K562 (cell line): ENCODE measurements around the gene ZC3HAV1L. TPM values are rescaled to one million over a fixed set of nuclear protein-coding genes. Genes with fewer than 3 reads are reported as not detected.

Source experiments
- CCAR2 ChIP-seq: fragments of 200-400 bp; formaldehyde crosslinking; IDR thresholded peaks from 2 replicates; pipeline ENCODE4 v1.6.1; 2017; ENCODE audit warnings: mild to moderate bottlenecking, low read depth, low read length
- CTCF ChIP-seq, 3 experiments: IDR thresholded peaks in 2 of 3; conservative IDR thresholded peaks in 1 of 3; 2 replicates each; pipeline ENCODE4 v1.5.1; 2011 to 2012; ENCODE audit warnings: low read length in 3 of 3, mild to moderate bottlenecking in 3 of 3, control low read depth in 2 of 3, improper control_type of control experiment in 1 of 3, inconsistent platforms in 1 of 3, low read depth in 1 of 3, mixed read lengths in 1 of 3, moderate library complexity in 1 of 3; ENCODE audit not compliant: insufficient read depth in 2 of 3
- ETV5 ChIP-seq: sonication (generic); formaldehyde crosslinking; IDR thresholded peaks from 2 replicates; pipeline ENCODE4 v1.4.0; 2020; ENCODE audit warnings: low read depth, mild to moderate bottlenecking, missing genetic modification reagents
- FOXK1 ChIP-seq: sonication (generic); formaldehyde crosslinking; IDR thresholded peaks from 2 replicates; pipeline ENCODE4 v1.8.0; 2022; ENCODE audit warnings: missing genetic modification reagents, mild to moderate bottlenecking, borderline replicate concordance
- FOXK2 ChIP-seq, 2 experiments: fragments of 450-650 bp; IDR thresholded peaks in 1 of 2; conservative IDR thresholded peaks in 1 of 2; 2 replicates each; pipeline ENCODE4 v1.6.1; 2016; ENCODE audit warnings: low read depth in 2 of 2, mild to moderate bottlenecking in 1 of 2
- FOXP1 ChIP-seq: sonication (generic); formaldehyde crosslinking; IDR thresholded peaks from 2 replicates; pipeline ENCODE4 v1.8.0; 2022; ENCODE audit warnings: mild to moderate bottlenecking, missing genetic modification reagents
- MCM7 ChIP-seq, 2 experiments: fragments of 450-650 bp; IDR thresholded peaks; 2 replicates each; pipeline ENCODE4 v1.6.1; 2016 to 2018
- MYNN ChIP-seq, 2 experiments: sonication (generic); formaldehyde crosslinking in 1 of 2; IDR thresholded peaks; 2 replicates each; pipeline versions ENCODE4 v1.5.0 to v1.6.1; 2016 to 2020; ENCODE audit warnings: antibody characterized with exemption in 1 of 2, missing genetic modification reagents in 1 of 2
- PCBP1 ChIP-seq: fragments of 200-400 bp; formaldehyde crosslinking; IDR thresholded peaks from 2 replicates; pipeline ENCODE4 v1.6.1; 2018; ENCODE audit warnings: mild to moderate bottlenecking, low read depth, low read length; ENCODE audit not compliant: poor library complexity, severe bottlenecking
- RAD21 ChIP-seq, 2 experiments: fragments of 250-450 bp in 1 of 2; fragments of 450-650 bp in 1 of 2; sonication (Bioruptor Pico) in 1 of 2; formaldehyde crosslinking in 1 of 2; IDR thresholded peaks in 1 of 2; conservative IDR thresholded peaks in 1 of 2; 2 replicates each; pipeline versions ENCODE4 v1.4.0 to v1.8.0; 2020 to 2022; ENCODE audit warnings: mild to moderate bottlenecking in 2 of 2, moderate library complexity in 1 of 2
- RBM14 ChIP-seq: fragments of 200-400 bp; formaldehyde crosslinking; IDR thresholded peaks from 2 replicates; pipeline ENCODE4 v1.6.1; 2018; ENCODE audit warnings: low read depth, mild to moderate bottlenecking, low read length, moderate library complexity, borderline replicate concordance; ENCODE audit not compliant: insufficient read depth
- RCOR1 ChIP-seq, 2 experiments: IDR thresholded peaks; 2 replicates each; pipeline ENCODE4 v1.6.1; 2012; ENCODE audit warnings: low read depth in 2 of 2, low read length in 2 of 2, borderline replicate concordance in 1 of 2, improper control_type of control experiment in 1 of 2
- TEAD4 ChIP-seq, 2 experiments: sonication (generic) in 1 of 2; formaldehyde crosslinking in 1 of 2; IDR thresholded peaks; 2 replicates each; pipeline versions ENCODE4 v1.6.1 to v1.8.0; 2012 to 2022; ENCODE audit warnings: borderline replicate concordance in 1 of 2, inconsistent platforms in 1 of 2, low read length in 1 of 2, mild to moderate bottlenecking in 1 of 2, missing genetic modification reagents in 1 of 2
- TRIM25 ChIP-seq: fragments of 450-650 bp; IDR thresholded peaks from 2 replicates; pipeline ENCODE4 v1.7.0; 2016; ENCODE audit warnings: borderline replicate concordance
- YY1 ChIP-seq, 3 experiments: IDR thresholded peaks; 2 replicates each; pipeline ENCODE4 v1.6.1; 2011; ENCODE audit warnings: low read length in 2 of 3, mild to moderate bottlenecking in 2 of 3, moderate library complexity in 2 of 3, borderline replicate concordance in 1 of 3, control low read depth in 1 of 3, low read depth in 1 of 3; ENCODE audit not compliant: insufficient read depth in 3 of 3, insufficient replicate concordance in 2 of 3, control insufficient read depth in 1 of 3, insufficient read length in 1 of 3; ENCODE audit errors: extremely low read depth in 1 of 3
- ZNF12 ChIP-seq: sonication (generic); formaldehyde crosslinking; IDR thresholded peaks from 2 replicates; pipeline ENCODE4 v1.4.0; 2020; ENCODE audit warnings: mild to moderate bottlenecking, missing genetic modification reagents
- ZNF197 ChIP-seq: fragments of 200-800 bp; sonication (Bioruptor generic); IDR thresholded peaks from 2 replicates; pipeline ENCODE4 v1.6.1; 2016; ENCODE audit warnings: low read depth, missing genetic modification characterization, missing compliant biosample characterization
- ZNF263 ChIP-seq: sonication (generic); formaldehyde crosslinking; IDR thresholded peaks from 2 replicates; pipeline ENCODE4 v1.8.0; 2022; ENCODE audit warnings: mild to moderate bottlenecking, missing genetic modification reagents, borderline replicate concordance
- ZNF354B ChIP-seq: fragments of 250-450 bp; sonication (Bioruptor Pico); IDR thresholded peaks from 2 replicates; pipeline ENCODE4 v1.4.0; 2020
- polyA plus RNA-seq, 8 experiments: library from polyadenylated mRNA; depleted of rRNA in 4 of 8; stranded (reverse) in 5 of 8; unstranded in 3 of 8; fragments of >200 nt; fragmentation: Nextera tagmentation in 2 of 8; fragmentation: Illumina TruSeq in 1 of 8; extraction: Ambion mirVana in 2 of 8; extraction: Trizol in 1 of 8; gene quantifications; 2 replicates each; pipeline versions ENCODE4 v1.2.1 to v1.2.3, GENCODE V29; 2011 to 2014; ENCODE audit warnings: inconsistent platforms in 1 of 8, missing spikeins in 1 of 8
- total RNA-seq, 7 experiments: library from RNA; depleted of rRNA in 6 of 7; stranded (reverse); fragments of >200 nt in 6 of 7; fragmentation: Illumina TruSeq in 2 of 7; extraction: Trizol in 2 of 7; gene quantifications; 2 replicates each; pipeline versions ENCODE4 v1.2.1 to v1.2.3, GENCODE V29; 2011 to 2021; ENCODE audit warnings: low replicate concordance in 1 of 7
- TF ChIP-seq, protein P1 (sequence below), 2 experiments: fragments of 200-800 bp in 1 of 2; sonication (Bioruptor generic) in 1 of 2; sonication (generic) in 1 of 2; formaldehyde crosslinking in 1 of 2; IDR thresholded peaks in 1 of 2; conservative IDR thresholded peaks in 1 of 2; 2 replicates each; pipeline versions ENCODE4 v1.5.0 to v1.6.1; 2016 to 2020; ENCODE audit warnings: missing compliant biosample characterization in 1 of 2, missing genetic modification characterization in 1 of 2, missing genetic modification reagents in 1 of 2

ZC3HAV1L gene
- total and polyA plus RNA-seq, 9 of the 15 experiments (the other 6 are each of a cell fraction or from before 2014, with no cell fraction given), result not detected

- TF ChIP-seq CTCF (IDR thresholded peaks at IDR 0.05 in 2 of 3, conservative IDR thresholded peaks at IDR 0.05 in 1 of 3; ENCODE audit: insufficient read depth in 2 of 3, low read depth in 1 of 3, low read length in 3 of 3), result peak; percentile 88 to 97 (median 91)
- no peak for TF ChIP-seq ZNF12 (CRISPR knock-in tag)
- TF ChIP-seq ZNF197 (CRISPR knock-in tag), result 0 out of 2 replicates have a peak, but pooled peaks have one; percentile 58
- no peak; the same call in 1 of the 2 replicates for TF ChIP-seq ZNF263
- TF ChIP-seq MYNN (IDR thresholded peaks at IDR 0.05), result 0 out of 2 replicates have a peak, but pooled peaks have one; percentile 27
- no peak for TF ChIP-seq MYNN (CRISPR knock-in tag; IDR thresholded peaks at IDR 0.05)
- TF ChIP-seq FOXP1, result 0 out of 2 replicates have a peak, but pooled peaks have one; percentile 35
- TF ChIP-seq CCAR2, result no peak
- peak in 1 of 2 experiments; percentile 84; a peak in 2 of 4 replicates for TF ChIP-seq RCOR1 (IDR thresholded peaks at IDR 0.05; ENCODE audit: borderline replicate concordance in 1 of 2, low read depth in 2 of 2, low read length in 2 of 2)
- no peak for TF ChIP-seq TEAD4 (IDR thresholded peaks at IDR 0.05; ENCODE audit: low read length)
- TF ChIP-seq TEAD4 (CRISPR knock-in tag; IDR thresholded peaks at IDR 0.05; ENCODE audit: borderline replicate concordance), result no peak
- TF ChIP-seq FOXK2 (conservative IDR thresholded peaks at IDR 0.05 in 1 of 2, IDR thresholded peaks at IDR 0.05 in 1 of 2; ENCODE audit: low read depth in 2 of 2), result peak; percentile 29 to 61; a peak in 3 of 4 replicates
- peak in 1 of 3 experiments; percentile 21 for TF ChIP-seq YY1 (IDR thresholded peaks at IDR 0.05; ENCODE audit: borderline replicate concordance in 1 of 3, control insufficient read depth in 1 of 3, extremely low read depth in 1 of 3, insufficient read depth in 3 of 3, insufficient read length in 1 of 3, insufficient replicate concordance in 2 of 3, low read depth in 1 of 3, low read length in 2 of 3)
- no peak for TF ChIP-seq RBM14
- no peak for TF ChIP-seq PCBP1
- TF ChIP-seq ZNF354B, result peak; percentile 50; the same call in 1 of the 2 replicates
- TF ChIP-seq, protein P1, sequence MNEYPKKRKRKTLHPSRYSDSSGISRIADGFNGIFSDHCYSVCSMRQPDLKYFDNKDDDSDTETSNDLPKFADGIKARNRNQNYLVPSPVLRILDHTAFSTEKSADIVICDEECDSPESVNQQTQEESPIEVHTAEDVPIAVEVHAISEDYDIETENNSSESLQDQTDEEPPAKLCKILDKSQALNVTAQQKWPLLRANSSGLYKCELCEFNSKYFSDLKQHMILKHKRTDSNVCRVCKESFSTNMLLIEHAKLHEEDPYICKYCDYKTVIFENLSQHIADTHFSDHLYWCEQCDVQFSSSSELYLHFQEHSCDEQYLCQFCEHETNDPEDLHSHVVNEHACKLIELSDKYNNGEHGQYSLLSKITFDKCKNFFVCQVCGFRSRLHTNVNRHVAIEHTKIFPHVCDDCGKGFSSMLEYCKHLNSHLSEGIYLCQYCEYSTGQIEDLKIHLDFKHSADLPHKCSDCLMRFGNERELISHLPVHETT (CRISPR knock-in tag; conservative IDR thresholded peaks at IDR 0.05 in 1 of 2, IDR thresholded peaks at IDR 0.05 in 1 of 2), result no peak
- peak; percentile 93 to 98 for TF ChIP-seq RAD21 (CRISPR knock-in tag; conservative IDR thresholded peaks at IDR 0.05 in 1 of 2, IDR thresholded peaks at IDR 0.05 in 1 of 2)
- no peak for TF ChIP-seq ETV5 (CRISPR knock-in tag)
- no peak for TF ChIP-seq FOXK1
- TF ChIP-seq TRIM25, result no peak
- TF ChIP-seq MCM7 (IDR thresholded peaks at IDR 0.05), result no peak
Measured at GRCh38 chr7:139016931-139017511, 18.8 kb downstream of the ZC3HAV1L start (continued).
